ENCODE results near the gene APBA1.
A peak's percentile ranks its signal among the peaks of the same experiment; 100 is the strongest.
"Not testable (repeated sequence)": the region's sequence is repeated elsewhere in the genome, so short reads cannot be mapped to it uniquely, and the experiment has no call there.

The APBA1 gene

DNA sequence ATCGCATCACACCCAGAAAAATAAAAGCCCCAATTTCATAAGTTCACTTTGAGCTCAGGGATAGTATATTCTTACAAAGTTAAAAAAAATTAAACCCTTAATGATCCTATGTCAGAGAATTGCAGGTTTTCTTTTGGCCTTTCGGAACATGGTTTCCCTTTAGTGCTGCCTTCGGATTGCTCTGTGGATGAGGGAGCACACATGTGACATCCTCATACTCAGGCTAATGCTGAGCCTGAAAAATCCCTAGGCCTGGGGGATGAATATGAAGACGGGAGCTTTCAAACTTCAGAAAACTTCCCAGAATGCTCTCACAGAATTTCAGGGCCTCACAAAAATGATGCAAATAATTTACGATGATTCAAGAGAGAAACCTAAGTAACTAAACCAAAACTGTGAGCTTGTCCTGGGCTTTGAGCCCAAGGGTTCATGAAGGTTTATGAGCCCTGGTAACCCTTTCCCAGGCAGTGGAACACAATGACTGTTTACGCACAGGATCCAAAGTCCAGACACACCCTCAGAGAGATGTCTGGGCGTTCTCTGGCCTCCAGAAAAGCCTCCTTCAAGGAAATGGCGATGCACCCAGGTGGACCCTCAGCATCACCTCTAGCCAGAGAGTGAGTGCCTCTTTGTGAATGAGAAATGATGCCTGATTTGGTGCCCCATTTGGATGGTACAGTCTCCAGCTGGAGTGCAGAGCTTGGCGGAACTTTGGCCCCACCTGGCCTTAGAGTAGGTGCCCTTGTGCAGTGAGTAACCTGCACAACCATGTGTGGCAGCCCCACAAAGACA is 201.8 kb downstream of the APBA1 start:
- DNase-seq, result no peak

DNA sequence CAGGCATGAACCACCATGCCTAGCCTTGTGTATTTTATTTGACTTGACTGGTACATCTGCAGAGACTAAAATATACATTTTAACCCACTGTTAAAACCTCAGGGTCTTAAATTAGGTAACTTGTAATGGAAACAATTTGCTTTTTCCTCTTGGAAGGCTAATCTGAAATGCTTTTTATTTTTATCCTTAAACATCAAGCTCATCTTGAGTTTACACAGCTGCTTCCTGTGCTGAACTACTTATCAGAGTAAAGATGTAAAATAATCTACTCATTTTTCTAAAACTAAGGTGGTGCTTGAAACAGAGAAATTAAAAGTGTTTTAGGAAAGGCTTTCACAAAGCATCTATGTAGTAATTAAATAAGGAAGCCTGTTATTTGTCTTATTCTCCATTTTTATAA is 203.0 kb downstream of the APBA1 start:
- DNase-seq, result no peak

DNA sequence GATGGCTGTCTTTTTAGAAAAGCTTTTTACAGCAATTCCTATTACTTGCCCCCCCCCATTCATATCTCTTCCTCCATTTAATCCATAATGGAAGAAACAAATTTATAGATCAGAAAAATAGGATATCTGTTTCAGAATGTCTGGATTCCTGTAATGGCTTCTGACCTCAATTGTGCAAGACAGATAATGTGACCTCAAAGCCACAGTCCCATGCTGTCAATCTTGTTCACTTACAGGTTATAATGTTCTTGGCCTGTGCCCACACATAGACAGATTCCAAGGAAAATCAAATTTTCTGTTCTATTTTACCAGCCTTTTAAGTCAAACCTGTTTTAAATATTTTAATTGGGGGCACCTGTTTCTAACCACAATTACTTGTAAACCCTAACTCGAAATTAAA is 203.8 kb downstream of the APBA1 start:
- DNase-seq, result peak; percentile 16

DNA sequence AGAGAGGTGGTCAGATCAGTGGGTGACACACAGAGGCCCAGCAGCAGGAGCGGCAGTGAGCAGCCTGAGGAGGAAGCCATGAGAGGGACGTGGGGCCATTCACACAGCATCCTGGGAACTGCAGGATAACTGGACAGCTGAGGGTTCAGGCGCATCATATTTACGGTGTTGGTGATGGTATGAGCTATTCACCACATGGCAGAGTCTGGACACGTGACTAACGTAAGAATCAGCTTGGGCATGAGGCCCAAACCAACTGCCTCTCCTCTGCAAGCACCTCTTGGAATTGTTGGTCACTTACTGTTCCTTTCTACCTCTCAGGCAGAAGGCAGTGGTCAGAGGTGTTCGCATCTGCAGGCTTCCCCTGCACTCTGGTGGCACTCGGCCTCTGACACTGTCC is 206.0 kb downstream of the APBA1 start:
- DNase-seq, result no peak

DNA sequence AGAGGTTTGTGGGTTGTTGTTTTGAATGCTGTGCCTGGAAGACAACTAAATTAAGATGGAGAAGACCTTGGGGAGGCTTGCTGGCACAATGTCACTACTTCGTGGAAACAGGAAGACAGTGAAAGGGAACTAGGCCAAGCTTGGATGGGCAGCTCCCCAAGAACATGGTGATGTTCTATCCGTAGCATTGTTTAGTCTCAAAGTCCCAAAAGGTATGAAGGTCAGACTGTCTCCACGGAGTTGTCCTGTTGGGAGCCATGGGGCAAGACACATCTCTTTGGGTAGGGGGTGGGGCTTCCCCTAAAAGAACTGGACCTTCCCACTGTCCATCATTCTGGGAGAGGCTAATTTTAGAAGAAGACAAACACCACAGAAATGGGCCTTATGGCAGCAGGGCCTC is 206.7 kb downstream of the APBA1 start:
- DNase-seq, result no peak

DNA sequence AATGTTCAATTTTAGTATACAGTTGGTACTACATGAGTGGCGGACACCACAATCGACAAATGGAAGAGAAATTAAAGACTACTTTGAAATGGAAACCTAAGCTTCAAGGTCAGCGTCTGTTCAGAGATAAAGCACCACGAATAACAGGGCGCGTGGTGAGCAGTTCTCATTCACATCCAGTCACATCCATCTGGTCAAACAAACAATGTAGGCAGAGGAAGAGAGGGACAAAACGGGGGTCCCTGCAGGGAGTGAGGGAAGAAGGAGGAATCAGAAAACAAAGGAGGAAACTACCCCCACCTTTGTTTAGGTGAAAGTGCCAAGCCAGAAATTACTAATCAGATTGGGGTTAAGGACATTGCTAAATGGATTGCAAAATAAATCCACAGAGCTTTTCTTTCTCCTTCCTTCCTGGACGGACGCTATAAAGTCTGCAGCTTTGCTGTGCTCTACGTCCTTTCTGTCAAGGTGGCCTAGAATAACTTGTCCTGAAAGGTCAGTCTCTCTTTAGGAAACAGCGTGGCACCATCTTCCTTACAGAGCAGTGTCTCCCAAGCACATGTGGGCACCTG is 208.6 kb downstream of the APBA1 start:
- DNase-seq, result peak; percentile 23

DNA sequence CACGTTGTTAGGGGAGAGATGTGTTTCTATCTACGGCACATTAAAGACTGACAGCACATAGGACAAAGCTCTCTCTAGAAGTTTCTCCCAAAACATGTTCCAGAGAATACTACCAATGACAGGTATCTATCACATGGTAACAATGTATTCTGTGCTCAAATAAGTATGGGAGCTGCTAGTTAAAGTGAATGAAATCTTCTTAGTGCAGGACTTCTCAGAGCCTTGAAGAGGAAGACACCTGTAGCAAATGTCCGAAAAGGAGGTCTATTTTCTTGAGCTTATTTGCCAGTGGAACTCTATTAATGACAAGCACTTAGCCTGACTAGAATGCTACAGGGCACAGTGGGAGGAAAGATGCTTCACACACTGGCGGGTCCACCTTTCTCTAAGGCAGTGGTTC is 209.8 kb downstream of the APBA1 start:
- no peak for DNase-seq

DNA sequence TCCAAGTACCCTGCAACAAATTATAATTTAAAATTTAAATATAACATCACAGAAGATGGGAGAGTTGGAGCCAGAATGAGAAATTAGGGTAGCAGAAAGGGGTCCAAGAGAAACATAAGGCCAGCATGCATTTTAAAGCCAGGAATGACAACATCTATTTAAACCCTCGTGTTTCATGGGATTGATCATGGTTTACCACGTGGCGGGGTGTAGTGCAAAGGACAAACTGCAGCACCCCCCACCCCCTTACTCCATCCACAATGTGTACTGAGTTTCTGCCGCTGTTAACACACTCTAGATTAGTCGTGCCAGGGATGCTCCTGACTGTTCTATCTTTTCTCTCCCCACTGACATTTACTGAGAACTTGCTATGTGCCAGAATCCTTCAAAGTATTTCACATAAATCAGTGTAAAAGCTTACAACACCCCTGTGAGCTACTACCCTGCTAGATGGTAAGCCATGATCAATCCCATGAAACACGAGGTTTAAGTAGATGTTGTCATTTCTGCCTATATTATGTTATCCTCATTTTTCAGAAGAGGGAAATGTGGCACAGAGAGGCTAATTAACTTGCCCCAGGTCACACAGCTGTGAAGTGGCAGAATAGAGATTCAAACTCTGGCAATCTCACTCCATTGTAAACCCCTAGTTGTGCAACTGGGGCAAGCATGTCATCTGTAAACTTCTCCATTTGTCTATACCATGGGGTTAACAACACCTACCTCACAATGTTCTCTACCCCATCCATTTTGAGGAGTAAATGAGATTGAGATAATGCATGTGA is 210.9 kb downstream of the APBA1 start:
- no peak for DNase-seq

DNA sequence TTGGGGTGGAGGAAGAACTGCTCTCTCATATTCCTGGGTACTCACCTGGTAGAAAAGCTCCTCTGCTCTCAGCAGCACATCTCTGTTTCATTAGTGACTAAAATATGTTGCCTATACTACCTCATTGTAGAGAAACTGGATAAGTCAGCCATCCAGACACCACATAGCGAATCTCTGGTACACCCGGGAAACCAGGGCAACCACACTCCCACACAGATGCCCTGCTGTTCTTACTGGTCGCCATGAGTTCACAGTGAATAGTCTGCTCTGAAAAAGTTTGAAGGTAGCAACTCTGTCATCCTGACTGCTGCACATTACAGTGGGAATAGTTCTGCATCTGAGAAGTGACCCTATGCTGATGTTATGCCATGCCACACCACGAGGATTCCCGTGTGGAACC is 212.2 kb downstream of the APBA1 start:
- DNase-seq, result no peak

DNA sequence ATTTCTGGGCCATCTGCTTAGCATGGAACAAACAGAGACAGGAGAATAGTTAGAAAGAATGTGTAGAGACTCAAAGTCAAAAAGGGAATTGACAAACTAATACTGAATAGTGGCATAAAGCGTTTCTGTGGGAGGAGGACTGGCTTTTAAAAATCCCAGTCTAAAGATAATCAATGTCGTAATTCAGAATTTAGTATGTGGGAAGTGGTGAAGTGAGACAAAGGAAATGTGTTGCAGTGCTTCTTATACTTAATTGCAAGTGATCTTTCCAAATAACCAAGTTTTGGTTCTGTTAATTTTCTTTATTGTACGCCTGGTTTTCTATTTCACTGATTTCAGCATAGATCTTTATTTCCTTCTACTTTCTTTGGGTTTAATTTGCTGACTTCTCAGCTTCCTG is 214.0 kb downstream of the APBA1 start:
- DNase-seq, result no peak

DNA sequence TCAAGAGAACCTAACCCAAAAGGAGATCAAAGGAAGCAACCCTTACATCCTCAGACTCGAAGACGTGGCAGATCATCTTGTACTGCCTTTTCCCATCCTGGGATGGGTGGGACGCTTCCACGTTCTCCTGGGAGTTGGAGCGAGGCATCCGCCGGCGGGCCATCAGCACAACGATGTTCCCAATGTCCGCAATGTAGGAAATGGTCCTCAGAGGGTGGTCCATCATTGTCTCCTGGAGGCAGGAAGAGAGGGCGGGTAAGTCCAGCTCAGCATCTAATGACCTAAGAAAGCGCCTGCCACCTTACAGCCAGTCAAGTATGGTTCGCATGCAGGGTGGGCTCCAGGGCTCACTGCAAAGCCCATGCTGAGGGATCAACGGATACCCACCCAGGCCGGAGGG is 216.0 kb downstream of the APBA1 start:
- no peak for DNase-seq

DNA sequence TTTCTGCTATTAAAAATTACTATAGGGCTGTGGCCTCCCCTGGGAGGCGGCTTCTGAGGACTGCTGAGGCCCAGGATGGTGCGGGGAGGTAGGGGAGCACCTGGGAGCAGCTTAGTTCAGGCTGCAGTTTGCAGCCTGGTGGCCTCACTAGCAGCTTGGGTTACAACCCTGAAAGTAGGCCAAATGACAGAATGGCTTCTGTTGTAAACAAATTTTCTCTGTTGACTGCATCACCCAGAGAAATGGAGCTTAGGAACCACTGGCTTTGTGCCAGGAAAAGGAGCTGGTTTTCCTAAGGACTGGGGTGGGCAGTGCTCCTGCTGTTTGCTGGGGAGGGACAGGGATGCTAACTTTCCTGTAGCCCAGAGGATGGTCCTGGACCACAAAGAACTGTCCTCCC is 216.9 kb downstream of the APBA1 start:
- no peak for DNase-seq

DNA sequence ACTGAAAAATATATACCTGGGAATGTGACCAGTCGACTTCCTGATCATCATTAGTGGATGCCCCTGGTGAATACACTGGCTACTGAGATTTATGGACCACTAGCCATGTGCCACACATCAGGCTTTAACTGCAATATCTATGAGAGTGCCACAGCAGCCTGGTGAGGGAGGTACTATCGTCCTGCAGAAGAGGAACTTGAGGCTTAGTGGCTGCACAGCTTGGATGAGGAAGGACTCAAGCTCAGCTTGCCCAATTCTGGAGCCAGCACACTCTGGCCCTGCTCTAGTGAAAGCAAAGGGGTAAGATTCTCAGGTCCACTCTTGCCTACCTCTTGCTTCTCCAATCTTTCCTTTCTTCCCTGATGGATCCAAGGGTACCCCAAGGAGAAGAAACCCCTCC is 217.8 kb downstream of the APBA1 start:
- peak; percentile 51 for DNase-seq

DNA sequence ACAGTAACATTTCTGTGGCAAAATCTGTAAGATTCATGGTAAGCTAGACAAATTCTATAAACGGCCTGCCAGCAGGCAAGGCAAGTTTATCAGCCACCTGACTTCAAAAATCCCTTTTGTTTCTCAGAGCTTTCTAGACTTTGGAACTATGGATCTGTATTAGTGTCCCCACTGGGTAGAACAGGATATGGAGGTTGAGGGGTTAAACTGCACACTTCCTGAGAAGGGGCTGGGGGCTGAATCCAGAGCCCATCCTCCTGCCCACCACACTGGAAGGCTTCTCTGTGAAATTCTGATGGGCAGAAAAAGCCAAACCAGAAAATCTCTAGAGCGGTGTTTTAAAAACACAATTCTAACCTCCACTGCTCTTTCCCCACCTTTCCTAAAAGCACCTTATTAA is 218.4 kb downstream of the APBA1 start:
- DNase-seq, result no peak

DNA sequence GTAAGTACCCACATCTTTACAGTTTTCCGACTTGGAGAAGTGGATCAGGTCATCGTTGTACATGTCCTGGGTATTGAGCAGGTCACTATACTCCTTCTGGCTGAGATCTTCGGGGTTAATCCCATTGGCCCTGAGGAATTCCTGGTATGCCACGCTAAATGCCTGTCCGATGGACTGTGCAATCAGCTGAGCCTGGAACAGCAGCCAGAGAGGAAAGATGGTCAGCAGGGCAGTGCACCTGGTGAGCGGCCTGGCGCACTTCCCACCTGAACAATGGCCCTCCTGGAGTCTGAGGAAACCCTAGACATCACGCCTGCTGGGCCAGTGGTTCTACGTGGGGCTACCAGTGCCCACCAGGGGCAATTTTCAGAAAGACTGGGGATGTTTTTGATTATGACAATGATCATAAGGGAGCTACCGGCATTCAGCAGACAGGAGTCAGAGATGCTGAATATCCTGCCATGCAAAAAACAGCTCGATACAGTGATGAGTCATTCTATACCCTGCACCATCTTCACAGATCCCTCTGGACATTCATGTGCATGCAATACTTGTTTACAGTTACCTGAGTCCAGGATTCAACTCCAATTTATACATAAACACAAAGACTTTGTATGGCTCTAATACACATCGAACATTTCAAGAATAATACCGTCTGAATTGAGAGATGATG is 219.9 kb downstream of the APBA1 start:
- no peak for DNase-seq

DNA sequence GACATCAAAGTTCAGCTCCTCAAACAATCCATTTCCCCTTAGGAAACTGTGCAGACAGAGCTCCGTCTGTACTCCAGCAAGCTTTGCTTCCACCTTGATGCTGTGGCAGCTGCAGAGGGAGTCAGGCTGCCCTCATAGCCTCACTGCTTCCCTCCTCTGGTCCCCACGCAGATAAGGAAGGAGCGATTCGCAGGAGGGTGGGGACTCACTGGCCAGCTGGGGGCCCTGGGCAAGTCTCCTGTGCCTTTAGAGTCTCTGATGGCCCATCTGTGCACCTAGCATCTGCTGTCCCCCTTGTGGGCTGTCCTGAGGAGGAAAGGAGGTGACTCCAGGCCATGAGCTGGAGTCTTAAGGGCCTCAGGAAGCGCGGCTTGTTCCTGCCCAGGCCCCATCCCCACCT is 225.7 kb downstream of the APBA1 start:
- DNase-seq, result no peak

DNA sequence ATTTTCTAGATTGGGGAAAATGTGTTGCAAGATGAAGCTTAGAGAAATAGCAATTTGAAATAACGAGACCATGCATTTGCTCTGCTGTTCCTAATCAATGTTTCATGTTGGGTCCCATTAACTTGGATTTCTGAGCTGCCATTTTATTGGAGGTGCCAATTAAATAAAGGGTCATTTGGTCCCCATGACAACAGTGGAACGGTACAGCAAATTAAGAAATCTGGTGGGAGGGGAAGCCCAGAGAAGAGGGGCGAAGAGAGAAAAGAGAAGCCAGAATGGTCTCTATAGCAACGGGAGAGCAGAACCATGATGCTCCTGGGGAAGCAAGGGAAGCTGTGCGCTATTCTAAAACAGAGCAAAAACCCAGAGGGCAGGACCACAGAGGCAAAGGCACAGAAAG is 226.9 kb downstream of the APBA1 start:
- no peak for DNase-seq

DNA sequence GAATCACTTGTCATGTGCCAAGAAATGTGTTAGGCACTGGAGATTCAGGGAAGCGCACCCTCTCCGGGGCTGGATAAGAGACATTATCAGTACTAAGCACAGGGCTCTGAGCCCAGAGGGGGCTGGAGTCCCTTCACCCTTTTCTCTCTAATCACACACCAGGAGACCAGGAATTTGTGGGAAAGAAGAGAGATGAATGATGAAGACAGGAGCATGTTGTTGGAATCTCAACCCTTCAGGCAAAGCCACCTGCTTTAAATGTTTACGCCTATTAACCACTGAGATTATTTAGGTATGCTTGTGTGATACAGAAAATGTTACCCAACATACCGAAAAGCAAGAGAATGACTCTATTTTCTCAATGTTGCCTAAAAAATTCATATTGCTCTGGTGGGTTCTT is 227.4 kb downstream of the APBA1 start:
- DNase-seq, result no peak

DNA sequence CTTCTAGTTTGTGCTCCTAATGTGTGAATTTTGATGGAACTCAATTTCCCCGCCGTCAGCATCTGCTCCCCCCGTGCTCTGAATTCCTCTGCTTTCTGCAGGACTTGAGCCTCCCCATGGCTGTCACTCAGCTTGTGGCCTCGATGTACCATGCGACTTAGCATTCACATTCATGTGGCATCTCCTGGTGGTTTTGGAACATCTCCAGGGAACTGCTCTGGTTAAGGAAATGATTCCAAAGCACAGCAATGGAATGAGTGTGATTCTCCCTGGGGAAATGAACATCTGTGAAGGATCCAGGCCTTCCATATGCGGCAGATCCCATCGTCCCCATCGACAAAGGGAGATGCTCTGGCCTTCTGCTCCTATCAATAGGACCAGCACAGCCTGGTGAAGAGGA is 228.2 kb downstream of the APBA1 start:
- DNase-seq, result no peak

DNA sequence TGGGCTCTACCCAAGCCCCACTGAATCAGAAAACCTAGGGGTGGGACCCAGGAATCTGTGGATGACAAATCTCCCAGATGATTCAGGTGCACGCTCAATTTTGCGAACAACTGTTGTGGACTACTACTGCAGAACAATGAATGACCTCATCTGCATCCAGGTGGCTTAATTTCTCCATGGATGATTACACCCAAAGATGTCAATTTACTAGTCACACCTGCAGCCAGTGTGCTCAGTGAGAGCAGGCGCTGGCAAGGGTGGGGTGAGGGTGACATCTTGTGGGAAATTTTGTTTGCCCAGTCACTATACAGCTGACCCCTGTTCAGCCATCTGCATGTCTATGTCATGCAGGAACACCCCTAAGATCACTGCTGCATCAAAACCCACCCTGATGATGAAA is 229.0 kb downstream of the APBA1 start:
- no peak for DNase-seq

DNA sequence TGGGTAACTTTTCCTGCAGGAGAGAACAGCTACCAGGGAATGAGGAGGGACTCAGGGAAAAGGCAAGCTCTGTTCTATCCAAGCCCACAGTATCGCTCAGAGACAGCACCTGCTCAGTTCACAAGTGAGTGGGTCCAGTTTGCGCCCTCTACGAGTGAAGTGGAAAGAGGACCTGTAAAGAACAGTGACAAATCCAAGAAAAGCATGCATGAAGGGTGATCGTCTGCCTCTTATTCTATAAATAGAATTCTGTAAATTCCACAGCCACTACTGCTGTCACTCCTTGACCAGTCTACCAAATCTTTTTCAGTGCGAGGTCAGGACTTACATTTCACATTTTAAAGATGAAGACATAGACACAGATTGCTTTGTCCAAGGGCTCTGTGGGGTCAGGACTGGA is 229.7 kb downstream of the APBA1 start:
- no peak for DNase-seq

DNA sequence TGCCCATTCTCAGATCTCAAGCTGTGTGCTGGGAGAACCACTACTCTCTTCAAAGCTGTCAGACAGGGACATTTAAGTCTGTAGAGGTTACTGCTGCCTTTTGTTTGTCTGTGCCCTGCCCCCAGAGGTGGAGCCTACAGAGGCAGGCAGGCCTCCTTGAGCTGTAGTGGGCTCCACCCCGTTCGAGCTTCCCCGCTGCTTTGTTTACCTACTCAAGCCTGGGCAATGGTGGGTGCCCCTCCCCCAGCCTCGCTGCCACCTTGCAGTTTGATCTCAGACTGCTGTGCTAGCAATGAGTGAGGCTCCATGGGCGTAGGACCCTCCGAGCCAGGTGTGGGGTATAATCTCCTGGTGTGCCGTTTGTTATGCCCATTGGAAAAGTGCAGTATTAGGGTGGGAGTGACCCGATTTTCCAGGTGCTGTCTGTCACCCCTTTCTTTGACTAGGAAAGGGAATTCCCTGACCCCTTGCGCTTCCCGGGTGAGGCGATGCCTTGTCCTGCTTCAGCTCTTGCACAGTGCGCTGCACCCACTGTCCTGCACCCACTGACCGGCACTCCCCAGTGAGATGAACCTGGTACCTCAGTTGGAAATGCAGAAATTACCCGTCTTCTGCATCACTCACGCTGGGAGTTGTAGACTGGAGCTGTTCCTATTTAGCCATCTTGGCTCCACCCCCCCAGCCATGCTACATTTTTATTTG is 231.8 kb downstream of the APBA1 start:
- not testable (repeated sequence) for DNase-seq

DNA sequence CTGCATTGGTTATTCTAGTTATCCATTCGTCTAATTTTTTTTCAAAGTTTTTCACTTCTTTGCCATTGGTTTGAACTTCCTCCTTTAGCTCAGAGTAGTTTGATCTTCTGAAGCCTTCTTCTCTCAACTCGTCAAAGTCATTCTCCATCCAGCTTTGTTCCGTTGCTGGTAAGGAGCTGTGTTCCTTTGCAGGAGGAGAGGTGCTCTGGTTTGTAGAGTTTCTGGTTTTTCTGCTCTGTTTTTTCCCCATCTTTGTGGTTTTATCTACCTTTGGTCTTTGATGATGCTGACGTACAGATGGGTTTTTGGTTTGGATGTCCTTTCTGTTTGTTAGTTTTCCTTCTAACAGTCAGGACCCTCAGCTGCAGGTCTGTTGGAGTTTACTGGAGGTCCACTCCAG is 232.5 kb downstream of the APBA1 start:
- DNase-seq, result not testable (repeated sequence)
